Lower lobe of right lung (tissue), 2 donors: ENCODE results near the gene ZNF22. TPM values are rescaled to one million over a fixed set of nuclear protein-coding genes. Genes with fewer than 3 reads are reported as not detected.
A peak's percentile ranks its signal among the peaks of the same experiment; 100 is the strongest.

ENCODE experiments used
- ATAC-seq, 2 donors: fragments of 200-7000 bp; cut with Tn5 transposase; one replicate each; pipeline ENCODE4 v1.9.1; 2020 to 2022; ENCODE audit warnings: mild to moderate bottlenecking in 2 of 2, moderate library complexity in 2 of 2
- DNase-seq: peaks from one replicate; pipeline ENCODE4 v3.0.0-alpha.2; 2020
- H3K27ac ChIP-seq: fragments of 200-600 bp; one replicate; pipeline ENCODE4 v1.8.0; 2022
- H3K27me3 ChIP-seq: fragments of 200-600 bp; one replicate; pipeline ENCODE4 v1.8.0; 2022; ENCODE audit warnings: low read depth
- H3K36me3 ChIP-seq: fragments of 200-600 bp; one replicate; pipeline ENCODE4 v1.8.0; 2022; ENCODE audit warnings: mild to moderate bottlenecking
- H3K4me1 ChIP-seq: fragments of 200-600 bp; one replicate; pipeline ENCODE4 v1.8.0; 2022
- H3K4me3 ChIP-seq: fragments of 200-600 bp; one replicate; pipeline ENCODE4 v1.8.0; 2022; ENCODE audit warnings: mild to moderate bottlenecking
- H3K9me3 ChIP-seq: fragments of 200-600 bp; one replicate; pipeline ENCODE4 v1.8.0; 2022
- CTCF ChIP-seq: fragments of 200-600 bp; IDR thresholded peaks from one replicate; pipeline ENCODE4 v1.8.0; 2022; ENCODE audit warnings: antibody characterized with exemption, mild to moderate bottlenecking
- intact Hi-C: fragments of 100-400 bp; cut with DNase I; formaldehyde crosslinking; loops from one replicate; pipeline ENCODE4 v1.11.0; 2022
- total RNA-seq: library from RNA; stranded (reverse); fragmentation: NEBNext Ultra II Directional; extraction: Animal tissue kit (Norgen Biotek cat#: 25700); gene quantifications from one replicate; pipeline ENCODE4 v1.2.1, GENCODE V29; 2021
- donor health status: DM: no; HTN: yes; CAD: no; lungs with severe emphysema.

ZNF22 gene
- total RNA-seq, 1 donor from 2014 or later, result 22.1 TPM

- peaks cover 85% of the 10 kb centered on the region for H3K4me1 ChIP-seq
- DNase-seq (no peak), ATAC-seq (no peak)
- peaks cover 41% of the 10 kb centered on the region for H3K36me3 ChIP-seq
- peak overlapping the region; percentile 81 for H3K27ac ChIP-seq
- H3K27me3 ChIP-seq, result no peaks in the 10 kb centered on the region
- intact Hi-C loops, result no loop called here
- H3K9me3 ChIP-seq, result no peaks in the 10 kb centered on the region
- no peak overlapping the region for H3K4me3 ChIP-seq
- TF ChIP-seq CTCF, result no peak
Measured at GRCh38 chr10:44994752-44995530, 5.8 kb upstream of the ZNF22 start.

GRCh38 chr10:44995581-44995913, 5.2 kb upstream of the ZNF22 start:
- no peaks in the 10 kb centered on the region for H3K9me3 ChIP-seq
- peaks cover 88% of the 10 kb centered on the region for H3K4me1 ChIP-seq
- H3K4me3 ChIP-seq, result no peak overlapping the region

GRCh38 chr10:44995914-44996669, 4.6 kb upstream of the ZNF22 start:
- DNase-seq, result no peak
- peaks cover 82% of the 10 kb centered on the region for H3K4me1 ChIP-seq
- H3K27me3 ChIP-seq, result no peaks in the 10 kb centered on the region
- no peak overlapping the region for H3K4me3 ChIP-seq
- no peaks in the 10 kb centered on the region for H3K9me3 ChIP-seq
- peak in 1 of 2 donors; percentile 16 for ATAC-seq
- no peak for TF ChIP-seq CTCF
- intact Hi-C loops, result no loop called here
- peaks cover 33% of the 10 kb centered on the region for H3K36me3 ChIP-seq
- H3K27ac ChIP-seq, result peak overlapping the region; percentile 81

More at GRCh38 chr10:44995581-44995913, 5.2 kb upstream of the ZNF22 start:
- Histone ChIP-seq H3K36me3 (peaks cover 38% of the 10 kb centered on the region), H3K27ac (peak overlapping the region; percentile 81), H3K27me3 (no peaks in the 10 kb centered on the region)
- no peak for ATAC-seq
- no peak for TF ChIP-seq CTCF
- intact Hi-C loops, result no loop called here
- DNase-seq, result no peak

GRCh38 chr10:44997105-44997748, 3.5 kb upstream of the ZNF22 start:
- peak overlapping the region; percentile 81 for H3K27ac ChIP-seq
- DNase-seq (no peak), ATAC-seq (no peak)
- H3K36me3 ChIP-seq, result peaks cover 23% of the 10 kb centered on the region
- no peaks in the 10 kb centered on the region for H3K9me3 ChIP-seq
- no peak overlapping the region for H3K4me3 ChIP-seq
- H3K4me1 ChIP-seq, result peaks cover 80% of the 10 kb centered on the region
- H3K27me3 ChIP-seq, result no peaks in the 10 kb centered on the region
- no peak for TF ChIP-seq CTCF
- intact Hi-C loops, result no loop called here

- Histone ChIP-seq H3K4me1 (peaks cover 82% of the 10 kb centered on the region), H3K36me3 (peaks cover 15% of the 10 kb centered on the region), H3K27me3 (no peaks in the 10 kb centered on the region), H3K27ac (peak overlapping the region; percentile 81), H3K4me3 (no peak overlapping the region), H3K9me3 (no peaks in the 10 kb centered on the region)
- DNase-seq (no peak), ATAC-seq (no peak)
- no peak for TF ChIP-seq CTCF
- intact Hi-C loops, result no loop called here
Measured at GRCh38 chr10:44998146-44998631, 2.5 kb upstream of the ZNF22 start.
